Activated CD4-positive, alpha-beta T cell treated with anti-CD3 and anti-CD28 coated beads for 48 hours (primary cell): ENCODE results near the gene RAVER1.

ENCODE experiments used
- DNase-seq: peaks from one replicate; pipeline ENCODE4 v3.0.0-alpha.2; 2020

Gene RAVER1

DNA sequence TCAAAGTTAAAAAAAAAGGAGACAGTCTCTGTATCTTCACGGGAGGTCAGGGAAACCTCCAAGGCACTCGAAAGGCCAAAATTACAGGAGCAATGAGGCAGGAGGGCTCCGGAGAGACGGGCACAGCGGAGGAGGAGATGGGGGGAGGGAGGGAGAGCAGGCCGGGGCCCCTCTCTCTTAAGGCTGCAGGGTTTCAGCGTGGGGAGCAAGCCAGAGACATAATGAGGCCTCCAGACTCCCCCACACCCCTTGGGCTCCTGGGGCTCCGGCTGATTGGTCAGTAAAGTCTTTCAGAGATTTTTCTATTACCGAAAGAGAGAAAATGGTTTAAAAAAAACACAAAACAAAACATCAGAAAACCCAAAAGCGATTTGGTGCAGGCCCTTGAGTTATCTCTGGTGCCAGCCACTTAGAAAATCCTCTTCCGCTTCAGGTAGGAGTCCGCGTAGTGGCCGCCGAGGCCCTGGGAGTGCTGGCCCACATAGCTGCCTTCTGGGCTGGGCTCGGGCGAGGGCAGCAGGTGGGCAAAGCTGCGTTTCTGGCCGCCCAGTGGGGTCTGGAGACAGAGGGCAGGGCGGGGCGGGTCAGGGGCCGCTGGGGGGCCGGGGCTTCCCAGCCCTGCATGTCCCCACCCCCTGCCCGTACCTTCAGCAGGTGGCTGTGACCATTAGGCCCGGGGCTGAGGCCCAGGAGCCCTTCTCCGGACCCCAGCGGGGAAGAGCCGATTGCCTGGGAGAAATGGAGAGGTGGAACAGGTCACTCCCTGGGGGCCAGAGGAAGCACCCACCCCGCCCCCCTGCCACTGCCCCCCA lies 16.1 kb downstream of the RAVER1 start:
- no peak for DNase-seq

GRCh38 chr19:10316229-10317044 lies 16.9 kb downstream of the RAVER1 start:
- DNase-seq: no peak

GRCh38 chr19:10315335-10316214 lies 17.8 kb downstream of the RAVER1 start, which contains the start of gene FDX2:
TSS of gene FDX2 (minus strand) at chr19:10316015. CDS start at chr19:10315996, 19 bp downstream.
- DNase-seq: peak; percentile 94

- DNase-seq: no peak
Measured at GRCh38 chr19:10309423-10309822, 23.9 kb downstream of the RAVER1 start, which contains the start of gene ZGLP1. TSS of gene ZGLP1 (minus strand) at chr19:10309815.

DNA sequence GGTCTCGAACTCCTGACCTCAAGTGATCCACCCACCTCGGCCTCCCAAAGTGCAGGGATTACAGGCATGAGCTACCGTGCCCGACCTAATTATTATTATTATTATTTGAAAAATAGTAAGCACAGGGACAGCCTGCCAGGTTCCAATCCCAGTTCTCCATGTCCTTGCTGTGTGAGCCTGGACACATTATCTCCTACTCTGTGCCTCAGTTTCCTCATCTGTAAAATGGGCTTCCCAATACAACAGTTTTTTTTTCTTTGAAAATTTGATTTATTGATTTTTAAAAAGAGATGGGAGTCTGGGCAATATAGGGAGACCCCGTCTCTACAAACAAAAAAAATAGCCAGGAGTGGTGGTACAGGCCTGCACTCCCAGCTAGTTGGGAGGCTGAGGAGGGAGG lies 27.0 kb downstream of the RAVER1 start:
- no peak for DNase-seq

- DNase-seq: no peak
Measured at GRCh38 chr19:10305139-10305806, 28.1 kb downstream of the RAVER1 start.

GRCh38 chr19:10299545-10300458 lies 33.5 kb downstream of the RAVER1 start:
- no peak for DNase-seq

GRCh38 chr19:10295847-10296591 lies 37.3 kb downstream of the RAVER1 start:
- DNase-seq: no peak

GRCh38 chr19:10295305-10295846 lies 38.0 kb downstream of the RAVER1 start:
- peak; percentile 66 for DNase-seq

DNA sequence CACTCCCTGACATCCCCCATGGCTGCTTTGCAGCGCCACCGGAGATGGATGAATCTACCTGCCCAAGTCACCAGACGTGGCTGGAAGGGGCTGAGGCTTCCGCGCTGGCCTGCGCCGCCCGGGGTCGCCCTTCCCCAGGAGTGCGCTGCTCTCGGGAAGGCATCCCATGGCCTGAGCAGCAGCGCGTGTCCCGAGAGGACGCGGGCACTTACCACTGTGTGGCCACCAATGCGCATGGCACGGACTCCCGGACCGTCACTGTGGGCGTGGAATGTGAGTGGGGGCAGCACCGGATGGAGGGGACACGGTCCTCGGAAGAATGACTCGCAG lies 39.0 kb downstream of the RAVER1 start:
- DNase-seq: peak; percentile 17

DNA sequence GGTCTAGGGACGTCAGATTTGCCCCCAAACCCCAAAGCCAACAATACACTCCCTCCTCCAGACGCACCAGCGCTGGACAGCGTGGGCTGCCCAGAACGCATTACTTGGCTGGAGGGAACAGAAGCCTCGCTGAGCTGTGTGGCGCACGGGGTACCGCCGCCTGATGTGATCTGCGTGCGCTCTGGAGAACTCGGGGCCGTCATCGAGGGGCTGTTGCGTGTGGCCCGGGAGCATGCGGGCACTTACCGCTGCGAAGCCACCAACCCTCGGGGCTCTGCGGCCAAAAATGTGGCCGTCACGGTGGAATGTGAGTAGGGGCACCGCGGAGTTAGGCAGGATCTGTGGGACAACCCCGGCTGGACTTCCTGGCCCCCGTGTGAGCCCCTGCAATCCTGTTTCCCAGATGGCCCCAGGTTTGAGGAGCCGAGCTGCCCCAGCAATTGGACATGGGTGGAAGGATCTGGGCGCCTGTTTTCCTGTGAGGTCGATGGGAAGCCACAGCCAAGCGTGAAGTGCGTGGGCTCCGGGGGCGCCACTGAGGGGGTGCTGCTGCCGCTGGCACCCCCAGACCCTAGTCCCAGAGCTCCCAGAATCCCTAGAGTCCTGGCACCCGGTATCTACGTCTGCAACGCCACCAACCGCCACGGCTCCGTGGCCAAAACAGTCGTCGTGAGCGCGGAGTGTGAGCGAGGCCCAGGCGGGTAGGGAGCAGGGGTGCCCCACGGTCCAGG lies 39.5 kb downstream of the RAVER1 start:
- no peak for DNase-seq

- peak; percentile 34 for DNase-seq
Measured at GRCh38 chr19:10292789-10293636, 40.3 kb downstream of the RAVER1 start.

DNA sequence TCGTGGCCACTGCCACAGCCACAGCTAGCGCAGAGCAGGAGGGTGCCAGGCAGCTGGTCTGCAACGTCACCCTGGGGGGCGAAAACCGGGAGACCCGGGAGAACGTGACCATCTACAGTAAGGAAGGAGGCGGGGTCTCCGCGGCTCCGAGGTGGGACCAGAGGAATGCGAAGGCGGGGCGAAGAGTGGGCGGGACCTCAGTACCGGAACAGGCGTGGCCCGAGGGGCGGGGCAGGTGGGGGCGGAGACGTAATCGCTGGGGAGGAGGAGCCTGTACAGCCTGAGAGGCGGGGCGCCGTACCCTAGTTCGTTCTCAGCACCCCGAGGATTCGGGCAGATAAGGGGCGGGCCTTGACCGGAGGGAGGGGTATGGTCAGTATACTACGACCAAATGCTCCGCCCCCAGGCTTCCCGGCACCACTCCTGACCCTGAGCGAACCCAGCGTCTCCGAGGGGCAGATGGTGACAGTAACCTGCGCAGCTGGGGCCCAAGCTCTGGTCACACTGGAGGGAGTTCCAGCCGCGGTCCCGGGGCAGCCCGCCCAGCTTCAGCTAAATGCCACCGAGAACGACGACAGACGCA lies 41.0 kb downstream of the RAVER1 start:
- DNase-seq: peak; percentile 89

- no peak for DNase-seq
Measured at GRCh38 chr19:10291554-10292205, 41.6 kb downstream of the RAVER1 start.

GRCh38 chr19:10290876-10291553 lies 42.3 kb downstream of the RAVER1 start:
- peak; percentile 67 for DNase-seq

DNA sequence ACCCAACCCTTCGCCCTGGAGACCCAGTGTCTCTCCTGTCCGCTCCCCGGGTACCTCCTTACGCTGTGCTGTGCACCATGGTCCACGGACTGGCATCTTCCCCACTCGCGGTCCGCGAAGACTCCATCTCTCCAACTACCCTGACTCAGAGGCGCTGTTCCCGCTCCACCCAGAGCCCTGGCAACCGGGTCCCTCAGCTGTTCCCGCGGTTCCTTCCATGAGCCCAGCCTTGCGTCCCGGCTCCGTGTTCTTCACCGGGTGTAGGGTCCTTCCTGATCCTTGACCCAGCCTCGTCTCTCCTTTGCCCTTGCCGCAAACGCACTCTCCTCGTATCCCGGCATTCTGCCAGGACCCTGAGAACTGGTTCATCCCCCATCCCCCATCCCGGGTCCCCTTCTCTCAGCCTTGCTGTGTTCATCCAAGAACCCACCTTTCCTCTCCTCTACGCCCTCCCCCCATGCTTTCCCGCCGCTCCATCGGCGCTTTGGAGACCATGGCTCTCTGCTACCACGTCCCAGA lies 42.9 kb downstream of the RAVER1 start:
- DNase-seq: peak; percentile 24
